Astrocyte (in vitro differentiated cells and primary cell): ENCODE data around the gene ZNF385B. TPM values are rescaled to one million over a fixed set of nuclear protein-coding genes. Genes with fewer than 3 reads are reported as not detected.

ENCODE experiments used
- DNase-seq: peaks from one replicate; pipeline ENCODE4 v3.0.0-alpha.2; 2010; ENCODE audit warnings: low read depth
- FAIRE-seq: peaks from 2 replicates; lab custom pipeline; 2011; peaks lifted over from hg19 to GRCh38; lab: Jason Lieb, UNC
- H2AFZ ChIP-seq: 2 replicates; pipeline ENCODE4 v1.6.0; 2012; ENCODE audit warnings: low read depth, low read length, inconsistent platforms
- H3K27ac ChIP-seq: 2 replicates; pipeline ENCODE4 v1.5.1; 2011; ENCODE audit warnings: low read depth, low read length, inconsistent platforms
- H3K27me3 ChIP-seq: 2 replicates; pipeline ENCODE4 v1.6.0; 2011; ENCODE audit warnings: low read length, inconsistent platforms; ENCODE audit not compliant: insufficient read depth
- H3K36me3 ChIP-seq: 2 replicates; pipeline ENCODE4 v1.5.1; 2011; ENCODE audit warnings: low read length, inconsistent platforms; ENCODE audit not compliant: insufficient read depth
- H3K4me1 ChIP-seq: 2 replicates; pipeline ENCODE4 v1.5.1; 2011; ENCODE audit warnings: low read length, inconsistent platforms; ENCODE audit not compliant: insufficient read depth
- H3K4me2 ChIP-seq: 2 replicates; pipeline ENCODE4 v1.6.0; 2012; ENCODE audit warnings: low read length, inconsistent platforms
- H3K4me3 ChIP-seq: 2 replicates; pipeline ENCODE4 v1.5.1; 2011; ENCODE audit warnings: low read depth, mild to moderate bottlenecking, low read length, inconsistent platforms; ENCODE audit not compliant: insufficient read depth
- H3K79me2 ChIP-seq: 2 replicates; pipeline ENCODE4 v1.6.0; 2012; ENCODE audit warnings: mild to moderate bottlenecking, low read length, inconsistent platforms; ENCODE audit not compliant: insufficient read depth
- H3K9ac ChIP-seq: 2 replicates; pipeline ENCODE4 v1.6.0; 2012; ENCODE audit warnings: mild to moderate bottlenecking, low read length, inconsistent platforms
- H3K9me3 ChIP-seq: 2 replicates; pipeline ENCODE4 v1.5.1; 2012; ENCODE audit warnings: low read depth, mild to moderate bottlenecking, low read length, inconsistent platforms; ENCODE audit not compliant: insufficient read depth
- H4K20me1 ChIP-seq: 2 replicates; pipeline ENCODE4 v1.6.0; 2012; ENCODE audit warnings: low read length, inconsistent platforms; ENCODE audit not compliant: insufficient read depth
- H3K27ac Mint-ChIP-seq: one replicate; pipeline ENCODE4 v1.8.0; 2021; ENCODE audit warnings: mild to moderate bottlenecking, mixed read lengths; ENCODE audit not compliant: unreplicated experiment
- H3K27me3 Mint-ChIP-seq: one replicate; pipeline ENCODE4 v1.8.0; 2021; ENCODE audit warnings: low read depth, mixed read lengths; ENCODE audit not compliant: unreplicated experiment
- H3K36me3 Mint-ChIP-seq: one replicate; pipeline ENCODE4 v1.8.0; 2021; ENCODE audit warnings: low read depth, mixed read lengths; ENCODE audit not compliant: unreplicated experiment
- H3K4me1 Mint-ChIP-seq: one replicate; pipeline ENCODE4 v1.8.0; 2021; ENCODE audit warnings: low read depth, mixed read lengths; ENCODE audit not compliant: unreplicated experiment
- H3K4me3 Mint-ChIP-seq: one replicate; pipeline ENCODE4 v1.8.0; 2021; ENCODE audit warnings: mild to moderate bottlenecking, moderate library complexity, mixed read lengths; ENCODE audit not compliant: unreplicated experiment
- H3K9me3 Mint-ChIP-seq: one replicate; pipeline ENCODE4 v1.8.0; 2021; ENCODE audit warnings: mild to moderate bottlenecking, mixed read lengths; ENCODE audit not compliant: unreplicated experiment
- CTCF ChIP-seq: IDR thresholded peaks from 2 replicates; pipeline ENCODE4 v1.5.1; 2011; ENCODE audit warnings: low read depth, mild to moderate bottlenecking, inconsistent platforms, low read length, moderate library complexity; ENCODE audit not compliant: insufficient read depth
- EZH2 ChIP-seq: IDR thresholded peaks from 2 replicates; pipeline ENCODE4 v1.6.1; 2012; ENCODE audit warnings: mild to moderate bottlenecking, low read length, inconsistent platforms; ENCODE audit not compliant: insufficient read depth
- total RNA-seq: library from RNA; stranded (reverse); gene quantifications from 2 replicates; pipeline ENCODE4 v1.2.1, GENCODE V29; 2021

The ZNF385B gene
- total RNA-seq, 1 donor from 2014 or later = 0.27 TPM

- no peak overlapping the region for H3K9ac ChIP-seq
- no peaks in the 10 kb centered on the region for H3K79me2 ChIP-seq
- Mint-ChIP-seq H3K4me1 (peaks cover 3% of the 10 kb centered on the region), H3K9me3 (no peaks in the 10 kb centered on the region), H3K27ac (no peak overlapping the region), H3K36me3 (peaks cover 2% of the 10 kb centered on the region), H3K27me3 (no peaks in the 10 kb centered on the region), H3K4me3 (no peak overlapping the region)
- no peak for FAIRE-seq
- H3K27ac ChIP-seq = no peak overlapping the region
- no peaks in the 10 kb centered on the region for H3K4me1 ChIP-seq
- no peaks in the 10 kb centered on the region for H3K27me3 ChIP-seq
- H4K20me1 ChIP-seq = no peaks in the 10 kb centered on the region
- no peak overlapping the region for H2AFZ ChIP-seq
- no peak for DNase-seq
- H3K9me3 ChIP-seq = no peaks in the 10 kb centered on the region
- no peaks in the 10 kb centered on the region for H3K36me3 ChIP-seq
- H3K4me3 ChIP-seq = no peak overlapping the region
- no peak for TF ChIP-seq EZH2
- no peak for TF ChIP-seq CTCF
- H3K4me2 ChIP-seq = no peak overlapping the region
Observed at GRCh38 chr2:179541586-179541985, 319.8 kb downstream of the ZNF385B start.

DNA sequence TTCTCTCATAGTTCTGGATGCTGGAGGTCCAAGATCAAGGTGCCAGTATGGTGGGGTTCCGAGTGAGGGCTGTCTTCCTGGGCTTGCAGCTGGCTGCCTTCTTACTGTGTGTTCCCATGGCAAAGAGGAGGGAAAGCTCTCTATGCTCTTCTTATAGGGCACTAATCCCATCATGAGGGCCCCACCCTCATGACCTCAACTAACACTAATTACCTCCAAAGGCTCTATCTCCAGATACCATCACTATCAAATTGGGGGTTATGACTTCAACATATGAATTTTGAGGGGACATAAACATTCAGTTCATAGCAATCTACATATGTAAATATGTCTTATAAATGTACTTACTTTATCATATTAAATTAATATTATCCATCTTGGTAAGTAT is 322.3 kb downstream of the ZNF385B start:
- no peak for TF ChIP-seq CTCF
- H3K27ac ChIP-seq = no peak overlapping the region
- no peaks in the 10 kb centered on the region for H3K36me3 ChIP-seq
- no peaks in the 10 kb centered on the region for H3K79me2 ChIP-seq
- Mint-ChIP-seq H3K36me3 (peaks cover 2% of the 10 kb centered on the region), H3K4me1 (peaks cover 3% of the 10 kb centered on the region), H3K27me3 (no peaks in the 10 kb centered on the region), H3K27ac (no peak overlapping the region), H3K9me3 (no peaks in the 10 kb centered on the region), H3K4me3 (no peak overlapping the region)
- H3K4me2 ChIP-seq = no peak overlapping the region
- no peak for FAIRE-seq
- no peak overlapping the region for H3K9ac ChIP-seq
- H2AFZ ChIP-seq = no peak overlapping the region
- H3K27me3 ChIP-seq = no peaks in the 10 kb centered on the region
- no peaks in the 10 kb centered on the region for H3K9me3 ChIP-seq
- no peaks in the 10 kb centered on the region for H3K4me1 ChIP-seq
- no peak overlapping the region for H3K4me3 ChIP-seq
- no peaks in the 10 kb centered on the region for H4K20me1 ChIP-seq
- no peak for DNase-seq

DNA sequence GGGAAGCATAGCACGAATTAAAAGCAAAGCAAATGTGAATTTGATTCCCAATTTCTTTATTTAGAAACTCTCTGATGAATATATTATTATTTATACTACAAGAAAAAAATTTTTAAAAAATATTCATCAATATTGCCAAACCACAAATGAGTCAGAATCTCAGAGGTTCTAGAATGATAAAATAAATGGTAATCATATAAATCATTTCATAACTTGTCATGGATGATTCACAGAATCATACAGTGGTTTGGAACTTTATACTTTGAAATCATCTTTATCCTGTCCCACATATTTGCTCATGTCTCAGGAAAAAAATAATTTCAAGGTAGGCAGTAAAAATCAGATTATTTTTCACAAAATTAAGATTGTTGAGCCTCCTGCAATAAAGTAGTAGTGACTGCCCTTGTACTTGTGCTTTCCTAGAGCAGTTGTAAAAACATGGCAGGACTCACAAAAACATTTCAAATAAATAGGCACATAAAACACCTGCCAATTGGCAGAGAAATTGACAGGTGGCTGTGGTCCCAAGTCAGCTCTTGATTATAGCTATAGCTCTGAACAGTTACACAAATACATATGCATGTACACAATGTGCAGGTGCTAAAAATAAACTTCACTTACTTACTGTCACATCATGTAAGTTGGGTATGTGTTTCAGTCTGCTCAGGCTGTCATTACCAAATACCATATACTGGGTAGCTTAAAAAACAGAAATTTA is 322.8 kb downstream of the ZNF385B start:
- H3K27ac Mint-ChIP-seq = no peak overlapping the region
- FAIRE-seq = no peak

More for the DNA sequence above, 322.8 kb downstream of the ZNF385B start:
- Histone ChIP-seq H2AFZ (no peak overlapping the region), H3K9me3 (no peaks in the 10 kb centered on the region), H3K9ac (no peak overlapping the region), H3K27me3 (no peaks in the 10 kb centered on the region), H3K4me3 (no peak overlapping the region), H3K4me2 (no peak overlapping the region), H4K20me1 (no peaks in the 10 kb centered on the region), H3K27ac (no peak overlapping the region), H3K36me3 (no peaks in the 10 kb centered on the region), H3K79me2 (no peaks in the 10 kb centered on the region), H3K4me1 (no peaks in the 10 kb centered on the region)
- peak; percentile 18 for DNase-seq
- no peak for TF ChIP-seq CTCF
- TF ChIP-seq EZH2 = no peak
- Mint-ChIP-seq H3K4me1 (peaks cover 1% of the 10 kb centered on the region), H3K36me3 (peaks cover 2% of the 10 kb centered on the region), H3K4me3 (no peak overlapping the region), H3K27me3 (no peaks in the 10 kb centered on the region), H3K9me3 (no peaks in the 10 kb centered on the region)
